SK-N-SH (cell line): ENCODE data around the gene SPTBN5. TPM values are rescaled to one million over a fixed set of nuclear protein-coding genes. Genes with fewer than 3 reads are reported as not detected.

ENCODE experiments used
- CTCF ChIA-PET: fragments of 300-600, 350-600 bp; formaldehyde crosslinking; extraction: SDS; loops from one replicate; lab custom pipeline; 2021; lab: Yijun Ruan, JAX
- POLR2A ChIA-PET: fragments of 350-600 bp; sonication (Branson Sonifier 250); formaldehyde crosslinking; extraction: SDS; loops from one replicate; lab custom pipeline; 2020; ENCODE audit warnings: antibody characterized with exemption, inconsistent platforms; lab: Yijun Ruan, JAX
- DNase-seq: peaks from one replicate; pipeline ENCODE4 v3.0.0; 2012
- H2AFZ ChIP-seq: fragments of 200-600 bp; sonication (generic); 2 replicates; pipeline ENCODE4 v1.8.1; 2016; ENCODE audit warnings: antibody characterized with exemption, mild to moderate bottlenecking, low read depth
- H3F3A ChIP-seq: fragments of 200-600 bp; sonication (generic); replicated peaks from 2 replicates; pipeline ENCODE3; 2016; ENCODE audit warnings: antibody characterized with exemption, mild to moderate bottlenecking; ENCODE audit not compliant: insufficient read depth
- H3K27ac ChIP-seq, 2 experiments: fragments of 200-500 bp in 1 of 2; fragments of 200-600 bp in 1 of 2; sonication (Bioruptor generic) in 1 of 2; sonication (generic), shearing (Covaris generic) in 1 of 2; 2 replicates each; pipeline versions ENCODE4 v1.5.1 to v1.6.1; 2014 to 2016; ENCODE audit warnings: low read depth in 2 of 2, inconsistent platforms in 1 of 2, low read length in 1 of 2, mild to moderate bottlenecking in 1 of 2, mixed read lengths in 1 of 2
- H3K27me3 ChIP-seq: fragments of 200-600 bp; sonication (generic), shearing (Covaris generic); 2 replicates; pipeline ENCODE4 v1.6.1; 2016; ENCODE audit warnings: mixed run types; ENCODE audit not compliant: insufficient read depth
- H3K36me3 ChIP-seq, 2 experiments: fragments of 200-500 bp in 1 of 2; fragments of 200-600 bp in 1 of 2; sonication (Bioruptor generic) in 1 of 2; sonication (generic) in 1 of 2; replicated peaks in 1 of 2; 2 replicates each; pipeline versions ENCODE3 to v1.5.1; 2014 to 2016; ENCODE audit warnings: low read length in 1 of 2, mild to moderate bottlenecking in 1 of 2; ENCODE audit not compliant: insufficient read depth in 2 of 2, control insufficient read depth in 1 of 2
- H3K4me1 ChIP-seq, 2 experiments: fragments of 200-500 bp in 1 of 2; fragments of 200-600 bp in 1 of 2; sonication (Bioruptor generic) in 1 of 2; sonication (generic), shearing (Covaris generic) in 1 of 2; 2 replicates each; pipeline versions ENCODE4 v1.5.1 to v1.6.1; 2014 to 2016; ENCODE audit warnings: low read depth in 1 of 2, low read length in 1 of 2, mixed run types in 1 of 2; ENCODE audit not compliant: insufficient read depth in 2 of 2, control insufficient read depth in 1 of 2
- H3K4me2 ChIP-seq: fragments of 200-600 bp; sonication (generic), shearing (Covaris generic); 2 replicates; pipeline ENCODE4 v1.6.1; 2017; ENCODE audit warnings: mixed run types
- H3K4me3 ChIP-seq, 2 experiments: fragments of 200-500 bp in 1 of 2; fragments of 200-600 bp in 1 of 2; sonication (Bioruptor generic) in 1 of 2; sonication (generic), shearing (Covaris generic) in 1 of 2; 2 replicates each; pipeline versions ENCODE4 v1.5.1 to v1.8.1; 2014 to 2016; ENCODE audit warnings: low read depth in 2 of 2, inconsistent platforms in 1 of 2, low read length in 1 of 2, mild to moderate bottlenecking in 1 of 2, mixed read lengths in 1 of 2, moderate library complexity in 1 of 2
- H3K79me2 ChIP-seq: fragments of 200-600 bp; sonication (generic); 2 replicates; pipeline ENCODE4 v1.8.1; 2017; ENCODE audit warnings: mild to moderate bottlenecking; ENCODE audit not compliant: insufficient read depth
- H3K9ac ChIP-seq: fragments of 200-600 bp; sonication (generic); 2 replicates; pipeline ENCODE4 v1.6.1; 2017; ENCODE audit warnings: mixed run types
- H3K9me2 ChIP-seq: fragments of 200-600 bp; sonication (generic); 2 replicates; pipeline ENCODE4 v1.6.1; 2017; ENCODE audit warnings: mixed run types
- H3K9me3 ChIP-seq: fragments of 200-600 bp; sonication (generic); 2 replicates; pipeline ENCODE4 v1.6.1; 2017; ENCODE audit warnings: mixed run types, mild to moderate bottlenecking, moderate library complexity
- H4K20me1 ChIP-seq: fragments of 200-600 bp; sonication (generic); 2 replicates; pipeline ENCODE4 v1.6.1; 2017; ENCODE audit warnings: mild to moderate bottlenecking, mixed run types; ENCODE audit not compliant: insufficient read depth
- ELF1 ChIP-seq: IDR thresholded peaks from 2 replicates; pipeline ENCODE4 v1.4.0; 2012
- EZH2phosphoT487 ChIP-seq: fragments of 200-600 bp; sonication (generic); IDR thresholded peaks from 2 replicates; pipeline ENCODE4 v1.6.1; 2017; ENCODE audit warnings: low read depth, mixed run types, mild to moderate bottlenecking, antibody characterized with exemption, moderate library complexity, borderline replicate concordance
- FOXJ3 ChIP-seq: sonication (generic); formaldehyde crosslinking; IDR thresholded peaks from 2 replicates; pipeline ENCODE4 v1.5.1; 2020; ENCODE audit warnings: mild to moderate bottlenecking, missing genetic modification reagents
- FOXM1 ChIP-seq: IDR thresholded peaks from 2 replicates; pipeline ENCODE4 v1.4.0; 2012; ENCODE audit warnings: low read depth, mild to moderate bottlenecking
- IRF3 ChIP-seq: fragments of 150-350 bp; IDR thresholded peaks from 2 replicates; pipeline ENCODE4 v1.6.1; 2016; ENCODE audit warnings: mild to moderate bottlenecking, low read depth, low read length
- JUND ChIP-seq: IDR thresholded peaks from 2 replicates; pipeline ENCODE4 v1.4.0; 2012
- MAX ChIP-seq: IDR thresholded peaks from 2 replicates; pipeline ENCODE4 v1.4.0; 2012; ENCODE audit warnings: low read depth
- MEF2A ChIP-seq: IDR thresholded peaks from 2 replicates; pipeline ENCODE4 v1.4.0; 2012; ENCODE audit warnings: low read depth, borderline replicate concordance
- MXI1 ChIP-seq: IDR thresholded peaks from 2 replicates; pipeline ENCODE4 v1.6.1; 2012; ENCODE audit warnings: mild to moderate bottlenecking, low read depth, low read length, improper control_type of control experiment
- NFIC ChIP-seq: IDR thresholded peaks from 2 replicates; pipeline ENCODE4 v1.4.0; 2012; ENCODE audit warnings: borderline replicate concordance
- POLR2AphosphoS5 ChIP-seq: IDR thresholded peaks from 2 replicates; pipeline ENCODE4 v1.6.1; 2012; ENCODE audit warnings: low read depth, low read length
- RAD21 ChIP-seq: IDR thresholded peaks from 2 replicates; pipeline ENCODE4 v1.6.1; 2012; ENCODE audit warnings: mild to moderate bottlenecking, low read length
- RCOR1 ChIP-seq: fragments of 150-350 bp; IDR thresholded peaks from 2 replicates; pipeline ENCODE4 v1.6.1; 2017; ENCODE audit warnings: antibody characterized with exemption, low read length
- REST ChIP-seq: IDR thresholded peaks from 2 replicates; pipeline ENCODE4 v1.6.1; 2012; ENCODE audit warnings: mild to moderate bottlenecking, low read depth, low read length, moderate library complexity
- SMC3 ChIP-seq: IDR thresholded peaks from 2 replicates; pipeline ENCODE4 v1.6.1; 2012; ENCODE audit warnings: low read depth, low read length, improper control_type of control experiment
- TCF12 ChIP-seq: IDR thresholded peaks from 2 replicates; pipeline ENCODE4 v1.4.0; 2012
- USF2 ChIP-seq: fragments of 150-350 bp; IDR thresholded peaks from 2 replicates; pipeline ENCODE4 v1.6.1; 2017; ENCODE audit warnings: antibody characterized with exemption, low read length, low read depth, borderline replicate concordance
- WGBS: methylation state at CpG from one replicate; pipeline ENCODE4 v1.1.6; 2017; ENCODE audit warnings: low lambda C conversion rate; 5-methylcytosine and 5-hydroxymethylcytosine counted together
- polyA plus RNA-seq, 3 experiments: library from polyadenylated mRNA; depleted of rRNA; stranded (reverse); fragments of >200 nt; gene quantifications; 2 replicates each; pipeline ENCODE4 v1.2.3, GENCODE V29; 2012
- TF ChIP-seq, protein P1 (sequence below): IDR thresholded peaks from 2 replicates; pipeline ENCODE4 v1.4.0; 2012; ENCODE audit warnings: low read depth, borderline replicate concordance

The SPTBN5 gene
- polyA plus RNA-seq, 1 of the 3 experiments (the other 2 are of a cell fraction): 0.23 TPM

- no peak overlapping the region for H3K27ac ChIP-seq
- POLR2A ChIA-PET: interaction anchor here (1.3 kb wide), 1 partner anchor 28 kb away, joined by 3 read pairs; no protein-coding TSS in a partner anchor
- H3K27me3 ChIP-seq: no peaks in the 10 kb centered on the region
- H3K79me2 ChIP-seq: no peaks in the 10 kb centered on the region
- CTCF ChIA-PET: interaction anchor here (1.5 to 2.7 kb wide), 2 partner anchors 15 to 37 kb away, joined by 4 to 18 read pairs; no protein-coding TSS in a partner anchor
- no peaks in the 10 kb centered on the region for H4K20me1 ChIP-seq
- no peaks in the 10 kb centered on the region for H3K9me3 ChIP-seq
- H3K9ac ChIP-seq: no peak overlapping the region
- H3K4me2 ChIP-seq: no peak overlapping the region
- H2AFZ ChIP-seq: no peak overlapping the region
- peaks cover 0 to 23% of the 10 kb centered on the region in 2 experiments; a peak in 1 of 4 replicates for H3K4me1 ChIP-seq
- H3K4me3 ChIP-seq: no peak overlapping the region
- no peak for DNase-seq
- WGBS: 82% methylated on average over 24 of the region's 25 CpGs
- H3K36me3 ChIP-seq: no peaks in the 10 kb centered on the region
- TF ChIP-seq MEF2A: no peak
- TF ChIP-seq NFIC: no peak
- TF ChIP-seq JUND: no peak
- TF ChIP-seq REST: no peak
- no peak for TF ChIP-seq FOXJ3
- no peak for TF ChIP-seq RAD21
- TF ChIP-seq, protein P1, sequence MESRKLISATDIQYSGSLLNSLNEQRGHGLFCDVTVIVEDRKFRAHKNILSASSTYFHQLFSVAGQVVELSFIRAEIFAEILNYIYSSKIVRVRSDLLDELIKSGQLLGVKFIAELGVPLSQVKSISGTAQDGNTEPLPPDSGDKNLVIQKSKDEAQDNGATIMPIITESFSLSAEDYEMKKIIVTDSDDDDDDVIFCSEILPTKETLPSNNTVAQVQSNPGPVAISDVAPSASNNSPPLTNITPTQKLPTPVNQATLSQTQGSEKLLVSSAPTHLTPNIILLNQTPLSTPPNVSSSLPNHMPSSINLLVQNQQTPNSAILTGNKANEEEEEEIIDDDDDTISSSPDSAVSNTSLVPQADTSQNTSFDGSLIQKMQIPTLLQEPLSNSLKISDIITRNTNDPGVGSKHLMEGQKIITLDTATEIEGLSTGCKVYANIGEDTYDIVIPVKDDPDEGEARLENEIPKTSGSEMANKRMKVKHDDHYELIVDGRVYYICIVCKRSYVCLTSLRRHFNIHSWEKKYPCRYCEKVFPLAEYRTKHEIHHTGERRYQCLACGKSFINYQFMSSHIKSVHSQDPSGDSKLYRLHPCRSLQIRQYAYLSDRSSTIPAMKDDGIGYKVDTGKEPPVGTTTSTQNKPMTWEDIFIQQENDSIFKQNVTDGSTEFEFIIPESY: no peak
- no peak for TF ChIP-seq TCF12
- TF ChIP-seq IRF3: no peak
- no peak for TF ChIP-seq EZH2phosphoT487
- TF ChIP-seq FOXM1: no peak
- TF ChIP-seq POLR2AphosphoS5: no peak
- no peak for TF ChIP-seq MAX
- no peak for TF ChIP-seq RCOR1
- TF ChIP-seq MXI1: no peak
- no peak for TF ChIP-seq USF2
- TF ChIP-seq ELF1: no peak
- TF ChIP-seq SMC3: no peak
- H3F3A ChIP-seq: no peaks in the 10 kb centered on the region
- no peaks in the 10 kb centered on the region for H3K9me2 ChIP-seq
These were observed 26.8 kb downstream of the SPTBN5 start for GRCh38 chr15:41866872-41867579.
